IMR-90 (cell line): ENCODE measurements around the gene MTLN. TPM values are rescaled to one million over a fixed set of nuclear protein-coding genes. Genes with fewer than 3 reads are reported as not detected.

Experiments
- ATAC-seq: fragments of 200-7000 bp; cut with Tn5 transposase; 2 replicates; pipeline ENCODE4 v1.9.1; 2020; ENCODE audit warnings: low read depth, mild to moderate bottlenecking, moderate library complexity
- BruUV-seq: library from RNA; stranded (reverse); fragments of 400-500 nt; replicated peaks from 2 replicates; lab custom pipeline; 2021; lab: Mats Ljungman, UMichigan
- CTCF ChIA-PET: fragments of 300-600 bp; formaldehyde crosslinking; extraction: SDS; loops from one replicate; lab custom pipeline; 2021; ENCODE audit warnings: antibody characterized with exemption; lab: Yijun Ruan, JAX
- POLR2A ChIA-PET: fragments of 300-600 bp; sonication (Branson Sonifier 250); formaldehyde crosslinking; loops from one replicate; lab custom pipeline; 2022; ENCODE audit warnings: antibody characterized with exemption; ENCODE audit not compliant: unreplicated experiment; lab: Charles Lee
- DNase-seq: peaks from one replicate; pipeline ENCODE4 v3.0.0; 2013
- H2AFZ ChIP-seq: replicated peaks from 2 replicates; pipeline ENCODE3; 2013; ENCODE audit warnings: low read length, mild to moderate bottlenecking; ENCODE audit not compliant: poor library complexity
- H2AK5ac ChIP-seq: 2 replicates; pipeline ENCODE4 v1.6.1; 2013; ENCODE audit warnings: low read depth, low read length, inconsistent platforms
- H2AK9ac ChIP-seq: replicated peaks from 2 replicates; pipeline ENCODE3; 2013; ENCODE audit warnings: mild to moderate bottlenecking, low read depth, low read length, moderate library complexity; ENCODE audit not compliant: poor library complexity
- H2BK120ac ChIP-seq: 2 replicates; pipeline ENCODE4 v1.6.1; 2013; ENCODE audit warnings: low read depth, low read length, inconsistent platforms
- H2BK15ac ChIP-seq: 3 replicates; pipeline ENCODE4 v1.6.1; 2013; ENCODE audit warnings: low read depth, low read length, inconsistent platforms
- H2BK20ac ChIP-seq: 2 replicates; pipeline ENCODE4 v1.6.1; 2013; ENCODE audit warnings: low read depth, mild to moderate bottlenecking, inconsistent platforms, low read length, moderate library complexity
- H2BK5ac ChIP-seq: 2 replicates; pipeline ENCODE4 v1.6.1; 2013; ENCODE audit warnings: mild to moderate bottlenecking, low read depth, low read length, inconsistent platforms; ENCODE audit not compliant: poor library complexity, severe bottlenecking
- H3K14ac ChIP-seq: replicated peaks from 2 replicates; pipeline ENCODE4 v1.6.1; 2013; ENCODE audit warnings: low read depth, low read length, inconsistent platforms
- H3K18ac ChIP-seq: 2 replicates; pipeline ENCODE4 v1.6.1; 2013; ENCODE audit warnings: low read depth, low read length, control low read depth
- H3K23ac ChIP-seq: 2 replicates; pipeline ENCODE4 v1.6.1; 2013; ENCODE audit warnings: low read depth, low read length, inconsistent platforms
- H3K27ac ChIP-seq: 2 replicates; pipeline ENCODE4 v1.5.1; 2013; ENCODE audit warnings: mild to moderate bottlenecking, control low read depth, low read length; ENCODE audit not compliant: insufficient read depth
- H3K27me3 ChIP-seq: 2 replicates; pipeline ENCODE4 v1.6.1; 2013; ENCODE audit warnings: low read length; ENCODE audit not compliant: control insufficient read depth, insufficient read depth
- H3K36me3 ChIP-seq: 2 replicates; pipeline ENCODE4 v1.6.1; 2013; ENCODE audit warnings: low read length, mixed read lengths; ENCODE audit not compliant: control insufficient read depth, insufficient read depth
- H3K4ac ChIP-seq: 2 replicates; pipeline ENCODE4 v1.6.1; 2013; ENCODE audit warnings: low read depth, low read length, inconsistent platforms
- H3K4me1 ChIP-seq: 2 replicates; pipeline ENCODE4 v1.6.1; 2013; ENCODE audit warnings: low read length, mixed read lengths; ENCODE audit not compliant: control insufficient read depth, insufficient read depth
- H3K4me2 ChIP-seq: 2 replicates; pipeline ENCODE4 v1.6.1; 2013; ENCODE audit warnings: low read depth, mild to moderate bottlenecking, control low read depth, low read length, moderate library complexity
- H3K4me3 ChIP-seq: 2 replicates; pipeline ENCODE4 v1.5.1; 2013; ENCODE audit warnings: low read depth, mild to moderate bottlenecking, control low read depth, low read length, moderate library complexity; ENCODE audit not compliant: insufficient read depth
- H3K56ac ChIP-seq: 2 replicates; pipeline ENCODE4 v1.6.1; 2013; ENCODE audit warnings: low read length, inconsistent platforms; ENCODE audit not compliant: insufficient read depth; ENCODE audit errors: extremely low read depth
- H3K79me1 ChIP-seq, 2 experiments: 2 replicates each; pipeline ENCODE4 v1.6.1; 2013; ENCODE audit warnings: low read length in 2 of 2, inconsistent platforms in 1 of 2, low read depth in 1 of 2
- H3K9ac ChIP-seq: 2 replicates; pipeline ENCODE4 v1.6.1; 2013; ENCODE audit warnings: low read depth, low read length, control low read depth
- H3K9me1 ChIP-seq: 2 replicates; pipeline ENCODE4 v1.6.1; 2013; ENCODE audit warnings: low read length, inconsistent platforms; ENCODE audit not compliant: insufficient read depth
- H3K9me3 ChIP-seq: 2 replicates; pipeline ENCODE4 v1.6.1; 2013; ENCODE audit warnings: low read length; ENCODE audit not compliant: control insufficient read depth, insufficient read depth
- H4K20me1 ChIP-seq: 2 replicates; pipeline ENCODE4 v1.6.1; 2013; ENCODE audit warnings: low read length, inconsistent platforms; ENCODE audit not compliant: insufficient read depth
- H4K5ac ChIP-seq: 2 replicates; pipeline ENCODE4 v1.6.1; 2013; ENCODE audit warnings: mild to moderate bottlenecking, low read depth, low read length, control low read depth
- H4K8ac ChIP-seq, 2 experiments: 2 replicates each; pipeline ENCODE4 v1.6.1; 2013; ENCODE audit warnings: low read depth in 2 of 2, low read length in 2 of 2, control low read depth in 1 of 2, inconsistent platforms in 1 of 2
- H4K91ac ChIP-seq: 2 replicates; pipeline ENCODE4 v1.6.1; 2013; ENCODE audit warnings: low read depth, low read length, inconsistent platforms; ENCODE audit not compliant: insufficient read depth
- BHLHE40 ChIP-seq: fragments of 150-350 bp; IDR thresholded peaks from 2 replicates; pipeline ENCODE4 v1.6.1; 2016; ENCODE audit warnings: mild to moderate bottlenecking, low read depth, low read length
- CHD1 ChIP-seq: IDR thresholded peaks from 2 replicates; pipeline ENCODE4 v1.6.1; 2012; ENCODE audit warnings: low read depth, low read length, improper control_type of control experiment
- CTCF ChIP-seq: conservative IDR thresholded peaks from 2 replicates; pipeline ENCODE4 v1.5.1; 2012; ENCODE audit warnings: mild to moderate bottlenecking, low read depth, low read length, improper control_type of control experiment
- MAFK ChIP-seq: IDR thresholded peaks from 2 replicates; pipeline ENCODE4 v1.6.1; 2012; ENCODE audit warnings: low read depth, low read length, improper control_type of control experiment
- MXI1 ChIP-seq: IDR thresholded peaks from 2 replicates; pipeline ENCODE4 v1.6.1; 2012; ENCODE audit warnings: low read depth, mild to moderate bottlenecking, low read length, moderate library complexity, borderline replicate concordance
- NFE2L2 ChIP-seq: fragments of 150-350 bp; IDR thresholded peaks from 2 replicates; pipeline ENCODE4 v1.6.1; 2016; ENCODE audit warnings: low read depth, mild to moderate bottlenecking, low read length
- POLR2A ChIP-seq: IDR thresholded peaks from 2 replicates; pipeline ENCODE4 v1.6.1; 2012; ENCODE audit warnings: mild to moderate bottlenecking, low read depth, low read length
- RAD21 ChIP-seq: IDR thresholded peaks from 2 replicates; pipeline ENCODE4 v1.6.1; 2012; ENCODE audit warnings: low read length, improper control_type of control experiment
- SMC3 ChIP-seq: fragments of 150-350 bp; IDR thresholded peaks from 2 replicates; pipeline ENCODE4 v1.6.1; 2016; ENCODE audit warnings: low read depth, mild to moderate bottlenecking, antibody characterized with exemption, low read length, moderate library complexity
- USF2 ChIP-seq: fragments of 150-350 bp; IDR thresholded peaks from 2 replicates; pipeline ENCODE4 v1.6.1; 2017; ENCODE audit warnings: mild to moderate bottlenecking, antibody characterized with exemption, low read length, low read depth
- dilution Hi-C: fragments of 300-500 bp; cut with HindIII; formaldehyde crosslinking; loops from one replicate; pipeline ENCODE4 v1.14.3; 2018; ENCODE audit warnings: low sequenced_read_pairs; ENCODE audit not compliant: unreplicated experiment
- in situ Hi-C: fragments of 300-500 bp; cut with MboI; formaldehyde crosslinking; loops from 3 replicates; pipeline ENCODE4 v1.14.3; 2019; ENCODE audit warnings: low sequenced_read_pairs, inconsistent platforms, mixed read lengths
- intact Hi-C: fragments of 100-400 bp; cut with micrococcal nuclease; formaldehyde crosslinking; loops from 2 replicates; pipeline ENCODE4 v1.10.0; 2022
- polyA plus RNA-seq, 3 experiments: library from polyadenylated mRNA; depleted of rRNA; stranded (reverse); fragments of >200 nt; gene quantifications; 2 replicates each; pipeline ENCODE4 v1.2.3, GENCODE V29; 2012; ENCODE audit warnings: low replicate concordance in 1 of 3
- total RNA-seq: library from RNA; depleted of rRNA; stranded (reverse); fragments of >200 nt; gene quantifications from 2 replicates; pipeline ENCODE4 v1.2.3, GENCODE V29; 2012

The MTLN gene
- total and polyA plus RNA-seq, 2 of the 4 experiments (the other 2 are of a cell fraction): 13.5 to 14.5 TPM

- dilution Hi-C loops: no loop called here
- no peak for TF ChIP-seq BHLHE40
- TF ChIP-seq RAD21: no peak
- no peak for TF ChIP-seq POLR2A
- TF ChIP-seq CTCF: no peak
- no peak for TF ChIP-seq CHD1
- TF ChIP-seq NFE2L2: no peak
- no peak for TF ChIP-seq MAFK
- no peak for TF ChIP-seq USF2
- no peak for TF ChIP-seq MXI1
- TF ChIP-seq SMC3: no peak
- Histone ChIP-seq H3K27ac (no peak overlapping the region), H3K4me3 (no peak overlapping the region), H2BK20ac (no peak overlapping the region), H3K14ac (no peak overlapping the region), H4K5ac (no peak overlapping the region), H4K20me1 (no peaks in the 10 kb centered on the region), H3K4me2 (no peak overlapping the region), H3K4me1 (no peaks in the 10 kb centered on the region), H3K9me3 (no peaks in the 10 kb centered on the region), H3K4ac (no peak overlapping the region), H4K91ac (no peak overlapping the region), H3K9me1 (no peaks in the 10 kb centered on the region), H2AK9ac (no peak overlapping the region), H3K18ac (no peak overlapping the region), H3K56ac (no peak overlapping the region), H3K36me3 (no peaks in the 10 kb centered on the region), H2BK5ac (no peak overlapping the region), H2BK15ac (no peak overlapping the region), H3K79me1 (peaks cover 0 to 9% of the 10 kb centered on the region in 2 experiments; a peak in 3 of 4 replicates), H3K9ac (no peak overlapping the region), H2BK120ac (no peak overlapping the region), H3K23ac (no peak overlapping the region), H4K8ac (no peak overlapping the region), H2AK5ac (no peak overlapping the region), H3K27me3 (peaks cover 27% of the 10 kb centered on the region), H2AFZ (no peak overlapping the region)
- ChIA-PET CTCF (no interaction called here), POLR2A (no interaction called here)
- in situ Hi-C loops: no loop called here
- intact Hi-C loops: no loop called here
- BruUV-seq: no TSS peak
- ATAC-seq (no peak), DNase-seq (no peak)
Observed at GRCh38 chr2:110216803-110217202, 4.5 kb upstream of the MTLN start.
